OCI-LY1 (cell line): Measurements from ENCODE around the gene SDE2.

Experiments used
- H2AFZ ChIP-seq: fragments of 200-600 bp; sonication (generic), shearing (Covaris generic); 2 replicates; pipeline ENCODE4 v1.6.0; 2014; ENCODE audit warnings: antibody characterized with exemption, mild to moderate bottlenecking, low read length
- H3F3A ChIP-seq: fragments of 200-600 bp; sonication (generic), shearing (Covaris generic); 2 replicates; pipeline ENCODE4 v1.6.0; 2014; ENCODE audit warnings: mild to moderate bottlenecking, antibody characterized with exemption, low read length, moderate library complexity; ENCODE audit not compliant: insufficient read depth
- H3K27ac ChIP-seq: fragments of 200-600 bp; sonication (generic); 2 replicates; pipeline ENCODE4 v1.5.1; 2014; ENCODE audit warnings: low read length, mixed run types, mild to moderate bottlenecking, low read depth; ENCODE audit not compliant: poor library complexity, severe bottlenecking
- H3K27me3 ChIP-seq: fragments of 200-600 bp; sonication (generic); 2 replicates; pipeline ENCODE4 v1.6.0; 2014; ENCODE audit warnings: antibody characterized with exemption, mild to moderate bottlenecking, low read length, moderate library complexity; ENCODE audit not compliant: insufficient read depth
- H3K36me3 ChIP-seq: fragments of 200-600 bp; sonication (generic); 2 replicates; pipeline ENCODE4 v1.6.1; 2014; ENCODE audit warnings: mild to moderate bottlenecking, antibody characterized with exemption, low read length, moderate library complexity, mixed read lengths; ENCODE audit not compliant: insufficient read depth
- H3K4me1 ChIP-seq: fragments of 200-600 bp; sonication (generic); 2 replicates; pipeline ENCODE4 v1.5.1; 2014; ENCODE audit warnings: mild to moderate bottlenecking, low read length, moderate library complexity; ENCODE audit not compliant: insufficient read depth, severe bottlenecking
- H3K4me2 ChIP-seq: fragments of 200-600 bp; sonication (generic), shearing (Covaris generic); 2 replicates; pipeline ENCODE4 v1.6.1; 2014; ENCODE audit warnings: low read length
- H3K4me3 ChIP-seq: fragments of 200-600 bp; sonication (generic); 2 replicates; pipeline ENCODE4 v1.5.1; 2014; ENCODE audit warnings: low read length, low read depth, mild to moderate bottlenecking, mixed read lengths; ENCODE audit not compliant: poor library complexity, severe bottlenecking
- H3K79me2 ChIP-seq: fragments of 200-600 bp; shearing (Covaris generic); 2 replicates; pipeline ENCODE4 v1.6.1; 2016; ENCODE audit warnings: mixed run types, low read length, mixed read lengths; ENCODE audit not compliant: insufficient read depth
- H3K9ac ChIP-seq: fragments of 200-600 bp; sonication (generic), shearing (Covaris generic); 2 replicates; pipeline ENCODE4 v1.6.1; 2014; ENCODE audit warnings: mild to moderate bottlenecking, low read length, mixed read lengths
- H3K9me2 ChIP-seq: fragments of 200-600 bp; sonication (generic), shearing (Covaris generic); 2 replicates; pipeline ENCODE4 v1.6.1; 2014; ENCODE audit warnings: low read depth, mild to moderate bottlenecking, low read length, mixed read lengths
- H3K9me3 ChIP-seq: fragments of 200-600 bp; shearing (Covaris generic); 2 replicates; pipeline ENCODE4 v1.6.1; 2014; ENCODE audit warnings: low read length, mixed read lengths
- H4K20me1 ChIP-seq: fragments of 200-600 bp; sonication (generic), shearing (Covaris generic); 2 replicates; pipeline ENCODE4 v1.6.0; 2016; ENCODE audit warnings: mild to moderate bottlenecking, low read length; ENCODE audit not compliant: insufficient read depth
- EZH2 ChIP-seq: fragments of 200-600 bp; sonication (generic), shearing (Covaris generic); IDR thresholded peaks from 2 replicates; pipeline ENCODE4 v1.8.0; 2017; ENCODE audit warnings: borderline replicate concordance, mixed run types, mild to moderate bottlenecking, antibody characterized with exemption, low read length, moderate library complexity, mixed read lengths
- TF ChIP-seq, protein P1 (sequence below): fragments of 200-600 bp; sonication (generic), shearing (Covaris generic); IDR thresholded peaks from 2 replicates; pipeline ENCODE4 v1.5.1; 2017; ENCODE audit warnings: mild to moderate bottlenecking, antibody characterized with exemption, low read length, moderate library complexity, mixed read lengths

SDE2 gene

DNA sequence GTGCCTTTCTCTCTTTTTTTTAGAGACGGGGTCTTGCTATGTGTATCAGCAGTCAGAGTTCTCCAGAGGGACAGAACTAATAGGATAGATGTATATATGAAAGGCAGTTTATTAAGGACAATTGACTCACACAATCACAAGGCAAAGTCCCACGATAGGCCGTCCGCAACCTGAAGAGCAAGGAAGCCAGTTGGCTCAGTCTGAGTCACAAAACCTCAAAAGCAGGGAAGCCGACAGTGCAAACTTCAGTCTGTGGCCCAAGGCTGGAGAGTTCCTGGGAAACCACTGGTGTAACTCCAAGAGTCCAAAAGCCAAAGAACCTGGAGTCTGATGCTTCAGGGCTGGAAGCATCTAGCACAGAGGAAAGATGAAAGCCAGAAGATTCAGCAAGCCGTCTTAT, 47.1 kb upstream of the SDE2 start:
- H3K9me2 ChIP-seq, result no peaks in the 10 kb centered on the region
- TF ChIP-seq EZH2, result no peak
- TF ChIP-seq, protein P1, sequence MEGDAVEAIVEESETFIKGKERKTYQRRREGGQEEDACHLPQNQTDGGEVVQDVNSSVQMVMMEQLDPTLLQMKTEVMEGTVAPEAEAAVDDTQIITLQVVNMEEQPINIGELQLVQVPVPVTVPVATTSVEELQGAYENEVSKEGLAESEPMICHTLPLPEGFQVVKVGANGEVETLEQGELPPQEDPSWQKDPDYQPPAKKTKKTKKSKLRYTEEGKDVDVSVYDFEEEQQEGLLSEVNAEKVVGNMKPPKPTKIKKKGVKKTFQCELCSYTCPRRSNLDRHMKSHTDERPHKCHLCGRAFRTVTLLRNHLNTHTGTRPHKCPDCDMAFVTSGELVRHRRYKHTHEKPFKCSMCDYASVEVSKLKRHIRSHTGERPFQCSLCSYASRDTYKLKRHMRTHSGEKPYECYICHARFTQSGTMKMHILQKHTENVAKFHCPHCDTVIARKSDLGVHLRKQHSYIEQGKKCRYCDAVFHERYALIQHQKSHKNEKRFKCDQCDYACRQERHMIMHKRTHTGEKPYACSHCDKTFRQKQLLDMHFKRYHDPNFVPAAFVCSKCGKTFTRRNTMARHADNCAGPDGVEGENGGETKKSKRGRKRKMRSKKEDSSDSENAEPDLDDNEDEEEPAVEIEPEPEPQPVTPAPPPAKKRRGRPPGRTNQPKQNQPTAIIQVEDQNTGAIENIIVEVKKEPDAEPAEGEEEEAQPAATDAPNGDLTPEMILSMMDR, result no peak
- H4K20me1 ChIP-seq, result no peaks in the 10 kb centered on the region
- H3K79me2 ChIP-seq, result no peaks in the 10 kb centered on the region
- H3K4me1 ChIP-seq, result no peaks in the 10 kb centered on the region
- no peak overlapping the region for H2AFZ ChIP-seq
- H3K27me3 ChIP-seq, result no peaks in the 10 kb centered on the region
- no peaks in the 10 kb centered on the region for H3K36me3 ChIP-seq
- no peak overlapping the region for H3K27ac ChIP-seq
- H3K4me2 ChIP-seq, result no peak overlapping the region
- H3K4me3 ChIP-seq, result no peak overlapping the region
- H3K9me3 ChIP-seq, result no peaks in the 10 kb centered on the region
- no peaks in the 10 kb centered on the region for H3F3A ChIP-seq
- no peak overlapping the region for H3K9ac ChIP-seq

DNA sequence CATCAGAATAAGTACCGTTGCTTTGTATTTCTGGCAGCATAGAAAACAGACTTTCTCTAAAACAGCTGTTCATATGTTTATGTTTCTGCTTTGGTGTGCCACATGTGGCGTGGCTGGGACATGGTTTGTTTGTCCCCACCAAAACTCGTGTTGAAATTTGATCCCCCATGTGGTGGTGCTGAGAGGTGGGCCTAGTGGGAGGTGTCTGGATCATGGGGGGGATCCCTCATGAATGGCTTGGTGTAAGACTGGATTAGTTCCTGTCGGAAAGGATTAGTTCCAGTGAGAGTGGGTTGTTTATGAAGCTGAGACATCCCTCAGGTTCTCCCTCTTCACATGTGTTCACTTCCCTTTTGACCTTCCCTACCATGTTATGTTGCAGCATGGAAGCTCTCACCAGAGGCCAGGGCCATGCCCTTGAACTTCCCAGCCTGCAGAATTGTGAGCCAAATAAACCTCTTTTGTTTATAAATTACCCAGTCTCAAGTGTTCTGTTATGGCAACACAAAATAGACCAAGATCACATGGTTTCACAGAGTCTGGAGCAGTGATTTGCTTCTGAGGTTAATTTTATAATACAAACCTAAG, 45.5 kb upstream of the SDE2 start:
- no peaks in the 10 kb centered on the region for H3K4me1 ChIP-seq

DNA sequence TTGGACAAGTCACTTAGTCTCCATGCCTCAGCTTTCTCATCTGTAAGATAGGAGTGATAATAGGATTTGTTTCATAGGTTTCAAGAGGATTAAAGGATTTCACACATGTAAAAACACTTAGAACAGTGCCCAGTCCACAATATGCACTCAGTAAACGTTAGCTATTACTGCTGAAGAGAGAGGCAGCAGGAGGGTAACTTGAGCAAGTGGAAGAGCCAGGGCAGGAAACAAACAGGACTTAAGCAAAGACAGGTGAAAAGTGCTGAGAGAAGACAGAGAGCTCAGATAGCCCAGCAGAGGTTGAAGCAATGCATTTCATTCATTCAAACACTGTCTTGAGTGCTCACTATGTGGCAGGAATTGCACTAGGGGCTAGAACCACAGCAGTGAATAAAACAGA, 42.3 kb upstream of the SDE2 start:
- Histone ChIP-seq H2AFZ (no peak overlapping the region), H3K79me2 (no peaks in the 10 kb centered on the region), H3K9me3 (no peaks in the 10 kb centered on the region), H3K9ac (no peak overlapping the region), H3K4me2 (no peak overlapping the region), H3F3A (no peaks in the 10 kb centered on the region), H3K27ac (no peak overlapping the region), H4K20me1 (no peaks in the 10 kb centered on the region), H3K36me3 (no peaks in the 10 kb centered on the region), H3K9me2 (no peaks in the 10 kb centered on the region), H3K27me3 (no peaks in the 10 kb centered on the region), H3K4me3 (no peak overlapping the region), H3K4me1 (no peaks in the 10 kb centered on the region)
- TF ChIP-seq EZH2, result no peak
- TF ChIP-seq, protein P1, result no peak

More for the DNA sequence above, 45.5 kb upstream of the SDE2 start:
- Histone ChIP-seq H3K9me2 (no peaks in the 10 kb centered on the region), H4K20me1 (no peaks in the 10 kb centered on the region), H2AFZ (no peak overlapping the region), H3K36me3 (no peaks in the 10 kb centered on the region), H3K4me3 (no peak overlapping the region), H3K27me3 (no peaks in the 10 kb centered on the region), H3K9ac (no peak overlapping the region), H3K27ac (no peak overlapping the region), H3K9me3 (no peaks in the 10 kb centered on the region), H3F3A (no peaks in the 10 kb centered on the region), H3K4me2 (no peak overlapping the region), H3K79me2 (no peaks in the 10 kb centered on the region)
- no peak for TF ChIP-seq EZH2
- TF ChIP-seq, protein P1, result no peak
